OCI-LY1 (cell line): ENCODE data around the gene PDGFRB.

Experiments used
- H2AFZ ChIP-seq: fragments of 200-600 bp; sonication (generic), shearing (Covaris generic); 2 replicates; pipeline ENCODE4 v1.6.0; 2014; ENCODE audit warnings: antibody characterized with exemption, mild to moderate bottlenecking, low read length
- H3F3A ChIP-seq: fragments of 200-600 bp; sonication (generic), shearing (Covaris generic); 2 replicates; pipeline ENCODE4 v1.6.0; 2014; ENCODE audit warnings: mild to moderate bottlenecking, antibody characterized with exemption, low read length, moderate library complexity; ENCODE audit not compliant: insufficient read depth
- H3K27ac ChIP-seq: fragments of 200-600 bp; sonication (generic); 2 replicates; pipeline ENCODE4 v1.5.1; 2014; ENCODE audit warnings: low read length, mixed run types, mild to moderate bottlenecking, low read depth; ENCODE audit not compliant: poor library complexity, severe bottlenecking
- H3K27me3 ChIP-seq: fragments of 200-600 bp; sonication (generic); 2 replicates; pipeline ENCODE4 v1.6.0; 2014; ENCODE audit warnings: antibody characterized with exemption, mild to moderate bottlenecking, low read length, moderate library complexity; ENCODE audit not compliant: insufficient read depth
- H3K36me3 ChIP-seq: fragments of 200-600 bp; sonication (generic); 2 replicates; pipeline ENCODE4 v1.6.1; 2014; ENCODE audit warnings: mild to moderate bottlenecking, antibody characterized with exemption, low read length, moderate library complexity, mixed read lengths; ENCODE audit not compliant: insufficient read depth
- H3K4me1 ChIP-seq: fragments of 200-600 bp; sonication (generic); 2 replicates; pipeline ENCODE4 v1.5.1; 2014; ENCODE audit warnings: mild to moderate bottlenecking, low read length, moderate library complexity; ENCODE audit not compliant: insufficient read depth, severe bottlenecking
- H3K4me2 ChIP-seq: fragments of 200-600 bp; sonication (generic), shearing (Covaris generic); 2 replicates; pipeline ENCODE4 v1.6.1; 2014; ENCODE audit warnings: low read length
- H3K4me3 ChIP-seq: fragments of 200-600 bp; sonication (generic); 2 replicates; pipeline ENCODE4 v1.5.1; 2014; ENCODE audit warnings: low read length, low read depth, mild to moderate bottlenecking, mixed read lengths; ENCODE audit not compliant: poor library complexity, severe bottlenecking
- H3K79me2 ChIP-seq: fragments of 200-600 bp; shearing (Covaris generic); 2 replicates; pipeline ENCODE4 v1.6.1; 2016; ENCODE audit warnings: mixed run types, low read length, mixed read lengths; ENCODE audit not compliant: insufficient read depth
- H3K9ac ChIP-seq: fragments of 200-600 bp; sonication (generic), shearing (Covaris generic); 2 replicates; pipeline ENCODE4 v1.6.1; 2014; ENCODE audit warnings: mild to moderate bottlenecking, low read length, mixed read lengths
- H3K9me2 ChIP-seq: fragments of 200-600 bp; sonication (generic), shearing (Covaris generic); 2 replicates; pipeline ENCODE4 v1.6.1; 2014; ENCODE audit warnings: low read depth, mild to moderate bottlenecking, low read length, mixed read lengths
- H3K9me3 ChIP-seq: fragments of 200-600 bp; shearing (Covaris generic); 2 replicates; pipeline ENCODE4 v1.6.1; 2014; ENCODE audit warnings: low read length, mixed read lengths
- H4K20me1 ChIP-seq: fragments of 200-600 bp; sonication (generic), shearing (Covaris generic); 2 replicates; pipeline ENCODE4 v1.6.0; 2016; ENCODE audit warnings: mild to moderate bottlenecking, low read length; ENCODE audit not compliant: insufficient read depth
- CTCF ChIP-seq: fragments of 200-600 bp; sonication (generic), shearing (Covaris generic); IDR thresholded peaks from 2 replicates; pipeline ENCODE4 v1.5.1; 2017; ENCODE audit warnings: mild to moderate bottlenecking, antibody characterized with exemption, low read length, moderate library complexity, mixed read lengths
- EZH2 ChIP-seq: fragments of 200-600 bp; sonication (generic), shearing (Covaris generic); IDR thresholded peaks from 2 replicates; pipeline ENCODE4 v1.8.0; 2017; ENCODE audit warnings: borderline replicate concordance, mixed run types, mild to moderate bottlenecking, antibody characterized with exemption, low read length, moderate library complexity, mixed read lengths

PDGFRB gene

GRCh38 chr5:150109921-150110320 is 45.7 kb downstream of the PDGFRB start:
- Histone ChIP-seq H3K4me1 (no peaks in the 10 kb centered on the region), H3K79me2 (no peaks in the 10 kb centered on the region), H3K9me2 (no peaks in the 10 kb centered on the region), H4K20me1 (no peaks in the 10 kb centered on the region), H3K4me3 (no peak overlapping the region), H3K4me2 (no peak overlapping the region), H3K27me3 (peaks cover 5% of the 10 kb centered on the region; the same call in 1 of the 2 replicates), H3K27ac (no peak overlapping the region), H3K9ac (no peak overlapping the region), H2AFZ (no peak overlapping the region), H3K9me3 (no peaks in the 10 kb centered on the region), H3F3A (no peaks in the 10 kb centered on the region), H3K36me3 (no peaks in the 10 kb centered on the region)
- TF ChIP-seq EZH2 (no peak), CTCF (no peak)

- Histone ChIP-seq H3K4me2 (no peak overlapping the region), H3K4me1 (no peaks in the 10 kb centered on the region), H2AFZ (no peak overlapping the region), H3K27me3 (peaks cover 5% of the 10 kb centered on the region; the same call in 1 of the 2 replicates), H3K9ac (no peak overlapping the region), H3K79me2 (no peaks in the 10 kb centered on the region), H3K4me3 (no peak overlapping the region), H4K20me1 (no peaks in the 10 kb centered on the region), H3K9me2 (no peaks in the 10 kb centered on the region), H3F3A (no peaks in the 10 kb centered on the region), H3K9me3 (no peaks in the 10 kb centered on the region), H3K27ac (no peak overlapping the region), H3K36me3 (no peaks in the 10 kb centered on the region)
- no peak for TF ChIP-seq CTCF
- TF ChIP-seq EZH2 = no peak
Observed at GRCh38 chr5:150108711-150109514, 46.7 kb downstream of the PDGFRB start.

GRCh38 chr5:150107909-150108447 is 47.7 kb downstream of the PDGFRB start:
- Histone ChIP-seq H3K27me3 (0 out of 2 replicates have a peak, but pooled peaks cover 5% of the 10 kb centered on the region), H4K20me1 (no peaks in the 10 kb centered on the region), H3K9me3 (no peaks in the 10 kb centered on the region), H3F3A (no peaks in the 10 kb centered on the region), H3K4me2 (no peak overlapping the region), H2AFZ (no peak overlapping the region), H3K9ac (no peak overlapping the region), H3K9me2 (no peaks in the 10 kb centered on the region), H3K27ac (no peak overlapping the region), H3K79me2 (no peaks in the 10 kb centered on the region), H3K4me3 (no peak overlapping the region), H3K4me1 (no peaks in the 10 kb centered on the region), H3K36me3 (no peaks in the 10 kb centered on the region)
- TF ChIP-seq EZH2 (no peak), CTCF (no peak)
